ENCODE results near the gene FIS1.
"Not testable (repeated sequence)": the region's sequence is repeated elsewhere in the genome, so short reads cannot be mapped to it uniquely, and the experiment has no call there.

Gene FIS1

DNA sequence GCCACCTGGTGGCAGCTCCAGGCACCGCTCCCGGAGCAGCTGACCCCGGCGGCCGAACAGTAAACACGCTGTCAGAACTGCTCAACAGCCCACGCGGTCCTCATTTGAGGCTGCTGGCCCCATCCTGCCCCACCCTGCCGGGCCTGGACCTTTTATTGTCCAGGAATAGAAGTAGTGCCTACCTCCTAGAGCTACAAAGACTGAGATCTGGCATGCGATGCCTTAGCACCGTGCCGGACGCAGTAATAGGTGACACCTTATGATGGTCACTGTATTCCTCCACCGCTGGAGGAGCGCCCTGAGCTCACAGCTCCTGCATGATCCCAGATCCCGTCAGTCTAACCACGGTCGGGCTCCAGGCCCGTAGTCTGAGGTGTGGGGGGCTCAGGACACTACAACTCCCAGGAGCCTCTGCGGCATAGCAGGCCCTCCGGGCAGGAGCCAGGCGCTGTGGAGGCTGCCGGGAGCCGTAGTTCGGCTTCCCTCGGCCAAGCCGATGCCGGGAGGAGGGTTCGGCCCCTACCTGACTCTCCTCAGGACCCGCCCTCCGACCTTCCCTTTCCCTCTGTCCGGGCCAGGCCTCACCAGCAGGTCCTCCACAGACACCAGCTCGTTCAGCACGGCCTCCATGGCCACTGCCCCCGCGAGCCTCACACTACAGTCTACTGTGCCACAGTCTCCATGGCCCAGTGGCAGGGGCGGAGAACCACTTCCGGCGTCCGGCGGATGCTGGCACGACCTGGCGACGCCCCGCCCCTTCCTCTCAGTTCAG, at the start of gene FIS1:
Gene FIS1, minus strand, starts transcription at position 707 of the 772 bp plus-strand sequence. Its CDS starts 77 bp downstream, at position 630.
- peak; percentile 95 for DNase-seq

DNA sequence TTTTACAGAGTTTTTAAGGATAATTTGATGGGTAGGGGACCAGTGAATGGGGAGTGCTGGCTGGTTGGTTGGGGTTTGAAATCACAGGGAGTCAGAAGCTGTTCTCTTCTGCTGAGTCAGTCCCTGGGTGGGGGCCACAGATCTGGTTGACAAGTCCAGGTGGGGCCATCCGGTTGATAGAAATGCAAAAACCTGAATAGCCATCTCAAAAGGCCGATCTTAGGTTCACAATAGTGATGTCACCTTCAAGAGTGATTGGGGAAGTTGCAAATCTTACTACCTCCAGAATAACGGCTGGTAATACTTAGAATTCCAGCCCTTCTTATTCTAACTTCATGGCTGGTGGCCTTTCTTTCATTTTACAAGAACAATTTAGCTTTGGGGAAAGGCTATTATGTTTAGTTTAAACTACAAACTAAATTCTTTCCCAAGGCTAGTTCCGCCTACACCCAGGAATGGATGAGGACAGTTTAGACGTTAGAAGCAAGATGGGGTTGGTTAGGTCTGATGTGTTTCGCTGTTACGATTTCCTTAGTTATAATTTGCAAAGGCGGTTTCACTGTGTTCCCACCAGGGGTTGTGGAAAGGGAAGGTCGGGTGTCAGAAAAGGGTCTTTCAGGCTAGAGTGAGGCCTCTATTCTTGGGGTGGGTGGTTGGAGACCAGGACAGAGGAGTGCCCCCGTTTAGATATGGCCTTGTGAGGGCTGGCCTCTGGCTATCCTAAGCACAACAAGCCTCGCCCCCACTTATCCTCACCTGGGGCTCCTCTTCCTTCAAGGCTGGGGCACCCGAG, 49.4 kb upstream of the FIS1 start:
- DNase-seq = no peak

DNA sequence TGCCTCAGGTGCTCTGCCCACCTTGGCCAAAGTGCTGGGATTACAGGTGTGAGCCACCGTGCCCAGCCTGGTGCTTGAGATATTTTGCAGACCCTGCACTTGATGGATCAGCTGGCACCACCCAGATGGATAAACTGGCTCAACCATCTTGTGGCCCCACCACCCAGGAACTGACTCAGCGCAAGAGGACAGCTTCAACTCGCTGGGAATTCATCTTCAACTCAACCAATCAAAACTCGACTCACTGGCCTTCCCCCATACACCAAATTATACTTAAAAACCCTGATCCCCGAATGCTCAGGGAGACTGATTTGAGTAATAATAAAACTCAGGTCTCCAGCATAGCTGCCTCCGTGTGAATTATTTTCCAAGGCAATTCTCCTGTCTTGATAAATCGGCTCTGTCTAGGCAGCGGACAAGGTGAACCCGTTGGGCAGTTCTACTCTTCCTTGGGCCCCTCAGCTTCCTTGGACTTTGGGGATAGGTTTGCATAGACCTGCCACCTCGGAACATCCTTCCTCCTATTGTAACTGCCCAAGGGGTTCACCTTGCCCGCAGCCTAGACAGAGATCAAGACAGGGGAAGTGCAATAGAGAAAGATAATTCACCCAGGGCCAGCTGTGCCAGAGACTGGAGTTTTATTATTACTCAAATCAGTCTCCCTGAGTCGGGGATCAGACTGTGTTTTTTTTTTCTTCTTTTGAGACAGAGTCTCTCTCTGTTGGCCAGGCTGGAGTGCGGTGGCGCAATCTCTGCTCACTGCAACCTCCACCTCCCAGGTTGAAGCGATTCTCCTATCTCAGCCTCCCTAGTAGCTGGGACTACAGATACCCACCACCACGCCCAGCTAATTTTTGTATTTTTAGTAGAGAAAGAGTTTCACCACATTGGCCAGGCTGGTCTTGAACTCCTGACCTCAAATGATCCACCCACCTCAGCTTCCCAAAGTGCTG, 48.5 kb upstream of the FIS1 start:
- DNase-seq = not testable (repeated sequence)

DNA sequence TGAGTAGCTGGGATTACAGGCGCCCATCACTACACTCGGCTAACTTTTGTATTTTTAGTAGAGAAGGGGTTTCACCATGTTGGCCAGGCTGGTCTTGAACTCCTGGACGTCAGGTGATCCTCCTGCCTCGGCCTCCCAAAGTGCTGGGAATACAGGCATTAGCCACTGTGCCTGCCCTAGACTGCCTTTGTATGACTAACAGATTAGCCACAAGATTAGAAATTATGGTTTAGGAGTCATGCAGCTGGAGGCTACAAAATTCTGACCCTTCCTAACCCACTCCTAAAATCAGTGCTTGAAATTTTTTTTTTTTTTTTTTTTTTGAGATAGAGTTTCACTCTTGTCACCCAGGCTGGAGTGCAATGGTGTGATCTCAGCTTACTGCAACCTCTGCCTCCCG, 47.7 kb upstream of the FIS1 start:
- not testable (repeated sequence) for DNase-seq

DNA sequence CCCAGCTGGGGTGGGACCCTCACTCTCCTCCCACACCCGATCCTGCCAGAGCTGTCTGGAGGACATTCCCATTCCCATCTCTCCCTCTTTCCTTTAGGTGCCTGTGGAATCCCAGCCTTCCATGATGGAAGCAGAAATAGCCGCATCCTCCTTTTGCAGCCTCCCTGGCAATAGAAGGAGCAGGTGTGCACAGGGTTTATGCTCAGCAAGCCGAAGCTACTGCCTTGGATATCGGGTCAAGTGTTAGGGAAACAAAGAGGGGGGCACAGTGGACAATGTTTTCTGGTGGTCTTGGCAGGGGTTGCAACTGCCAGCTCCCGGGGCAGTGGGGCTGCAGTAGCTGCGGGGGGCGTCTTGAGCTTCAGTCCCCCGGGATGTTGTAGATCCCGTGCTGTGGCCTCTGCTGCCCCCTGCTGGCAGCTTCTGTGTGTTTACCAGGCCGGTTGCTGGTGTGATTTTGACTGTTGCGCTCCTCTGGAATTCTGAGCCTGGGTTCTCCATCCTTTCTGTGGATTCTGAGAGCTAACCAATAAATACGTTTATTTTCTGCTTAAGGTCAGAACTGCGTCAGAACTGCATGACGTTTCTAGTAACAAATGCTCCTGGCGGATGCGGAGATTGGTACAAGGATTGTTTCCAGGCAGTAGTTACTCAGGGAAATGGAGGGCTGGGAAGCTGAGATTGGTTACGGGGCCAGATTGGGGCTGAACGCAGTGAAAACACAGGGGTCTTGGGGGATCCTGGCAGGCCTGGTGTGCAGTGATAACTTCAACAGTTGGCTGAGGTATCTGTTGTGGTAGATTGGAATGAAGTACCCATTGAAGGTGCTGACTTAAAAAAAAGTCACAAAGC, 45.5 kb upstream of the FIS1 start:
- peak; percentile 35 for DNase-seq

DNA sequence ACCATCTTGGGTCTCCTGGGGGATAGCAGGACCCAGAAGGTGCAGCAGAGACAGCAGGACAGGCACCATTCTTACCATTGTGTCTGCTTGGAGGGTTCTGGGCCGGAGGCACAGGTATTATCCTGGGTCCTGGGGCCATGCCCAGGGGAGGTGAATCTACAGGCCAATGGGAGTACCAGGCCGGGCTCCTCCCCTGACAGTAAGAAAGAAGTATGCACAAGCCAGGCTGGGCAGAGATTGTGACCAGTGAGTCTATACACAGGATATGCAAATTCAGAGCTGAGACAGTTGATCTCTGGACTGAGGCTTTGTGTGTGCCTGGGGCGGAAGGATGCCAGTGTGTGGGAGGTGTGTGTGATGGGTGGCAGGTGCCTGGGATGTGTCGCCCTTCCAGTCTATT, 44.8 kb upstream of the FIS1 start:
- DNase-seq = not testable (repeated sequence)

DNA sequence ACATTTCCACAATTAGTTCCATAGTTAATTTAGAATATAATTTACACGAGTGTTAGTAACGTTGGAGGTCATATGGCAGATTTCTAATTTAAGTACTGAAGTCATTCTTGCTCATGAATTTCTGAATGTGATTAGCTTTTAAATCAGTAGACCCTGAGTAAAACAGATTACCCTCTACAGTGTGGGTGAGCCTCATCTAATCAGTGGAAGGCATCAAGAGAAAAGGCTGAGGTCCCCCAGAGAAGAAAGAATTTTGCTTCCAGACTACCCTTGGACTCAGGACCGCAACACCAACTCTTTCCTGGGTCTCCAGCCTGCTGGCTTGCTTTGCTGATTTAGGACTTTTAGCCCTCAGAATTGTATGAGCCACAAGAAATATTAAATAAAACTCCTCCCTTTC, 43.6 kb upstream of the FIS1 start:
- DNase-seq = no peak

DNA sequence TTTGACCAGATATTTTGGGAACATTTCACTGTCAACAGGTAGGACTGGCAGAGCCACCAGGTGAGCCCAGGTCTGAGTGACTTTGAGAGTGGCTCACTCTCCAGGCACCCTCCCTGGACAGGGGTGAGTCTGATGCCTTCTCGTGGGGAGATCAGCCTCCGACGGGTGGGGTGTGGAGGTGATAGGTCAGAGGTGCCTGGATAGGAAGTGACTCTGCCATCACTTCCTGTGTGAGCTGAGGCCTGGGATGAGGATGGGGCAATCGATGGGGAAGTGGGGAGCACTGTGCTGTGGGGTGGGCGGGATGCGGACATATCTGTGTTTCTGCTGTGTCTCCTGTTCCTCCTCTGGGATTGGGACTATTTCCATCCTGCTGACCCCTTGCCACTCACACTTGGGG, 42.2 kb upstream of the FIS1 start:
- no peak for DNase-seq

DNA sequence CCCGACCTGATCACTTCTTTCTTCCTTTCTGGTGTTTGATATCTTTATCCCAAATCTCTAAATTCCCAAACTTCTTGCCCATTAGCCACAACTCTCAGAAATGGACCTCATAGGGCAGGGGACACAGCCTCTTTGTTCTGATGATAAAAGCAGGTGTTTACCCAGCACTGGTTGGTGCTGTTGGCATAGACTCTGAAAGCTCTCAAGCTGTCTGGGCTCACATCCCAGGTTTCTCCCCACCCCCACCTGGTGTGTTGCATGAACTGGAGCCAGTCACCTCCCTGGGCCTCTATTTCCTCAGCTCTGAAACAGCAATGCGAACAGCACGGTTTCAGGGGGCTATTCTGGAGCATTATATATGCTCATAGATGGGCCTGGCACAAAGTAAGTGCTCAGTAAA, 41.0 kb upstream of the FIS1 start:
- DNase-seq = not testable (repeated sequence)

DNA sequence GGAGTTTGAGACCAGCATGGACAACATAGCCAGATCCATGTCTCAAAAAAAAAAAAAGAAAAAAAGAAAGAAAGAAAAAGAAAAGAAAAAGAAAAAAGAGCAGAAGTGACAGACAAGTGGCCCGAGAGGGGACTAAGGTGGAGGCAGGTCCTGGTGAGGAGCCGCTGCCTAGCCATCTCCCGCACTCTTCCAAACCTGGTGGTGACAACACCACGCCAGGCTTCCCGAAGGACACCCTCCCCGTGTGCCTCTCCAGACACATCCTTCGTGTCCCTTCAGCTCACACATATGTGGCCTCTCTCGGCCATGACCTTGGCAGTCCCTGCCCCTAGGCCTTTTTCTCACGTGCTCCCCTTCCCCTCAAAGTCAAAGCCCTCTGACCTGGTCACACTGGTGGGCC, 40.3 kb upstream of the FIS1 start:
- DNase-seq = no peak

DNA sequence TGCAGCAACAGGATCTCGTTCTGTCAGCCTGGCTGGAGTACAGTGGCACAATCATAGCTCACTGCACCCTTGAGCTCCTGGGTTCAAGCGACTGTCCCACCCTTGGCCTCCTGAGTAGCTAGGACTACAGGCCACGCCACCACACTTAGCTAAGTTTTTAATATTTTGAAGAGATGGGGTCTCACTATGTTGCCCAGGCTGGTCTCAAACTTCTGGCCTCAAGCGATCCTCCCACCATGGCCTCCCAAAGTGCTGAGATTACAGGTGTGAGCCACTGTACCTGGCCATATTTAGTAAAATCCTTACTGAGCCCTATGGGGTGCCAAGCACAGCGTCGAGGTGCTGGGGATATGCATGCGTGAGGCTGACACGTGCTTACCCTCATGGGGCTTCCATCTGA, 36.0 kb upstream of the FIS1 start:
- DNase-seq = not testable (repeated sequence)

DNA sequence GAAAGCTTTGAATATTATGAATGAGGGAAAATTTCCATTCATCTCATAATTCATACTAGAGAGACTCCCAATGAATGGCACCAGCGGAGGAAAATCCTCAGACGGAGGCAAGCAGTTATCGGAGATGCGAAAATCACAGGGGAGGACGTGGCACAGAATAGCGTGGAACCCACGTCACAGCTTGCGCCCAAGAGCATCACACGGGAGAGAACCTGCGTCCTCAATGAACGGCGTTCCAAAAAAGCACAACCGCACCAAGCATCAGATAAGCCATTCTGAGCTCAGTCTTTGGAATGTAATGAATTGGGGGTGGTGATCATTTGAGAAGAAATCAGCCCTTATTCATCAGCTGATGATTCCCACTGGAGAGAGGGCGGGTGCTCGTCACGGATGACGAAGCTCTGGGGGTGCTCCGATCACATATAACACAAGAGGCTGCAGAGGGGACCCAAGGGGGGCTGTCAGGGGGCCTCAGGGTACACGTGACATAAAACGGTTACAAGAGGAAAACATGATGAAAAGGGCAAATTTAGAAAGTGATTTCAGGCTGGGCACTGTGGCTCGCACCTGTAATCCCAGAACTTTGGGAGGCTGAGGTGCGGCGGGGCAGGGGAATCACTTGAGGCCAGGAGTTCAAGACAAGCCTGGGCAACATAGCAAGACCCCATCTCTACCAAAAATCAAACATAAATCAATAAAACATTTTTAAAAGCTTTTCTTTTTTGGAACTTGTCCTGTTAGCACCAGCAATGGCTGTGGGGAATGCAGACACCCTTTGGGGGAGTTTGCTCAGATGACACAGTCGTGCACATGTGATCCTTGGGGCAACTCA, 33.8 kb upstream of the FIS1 start:
- DNase-seq = no peak

DNA sequence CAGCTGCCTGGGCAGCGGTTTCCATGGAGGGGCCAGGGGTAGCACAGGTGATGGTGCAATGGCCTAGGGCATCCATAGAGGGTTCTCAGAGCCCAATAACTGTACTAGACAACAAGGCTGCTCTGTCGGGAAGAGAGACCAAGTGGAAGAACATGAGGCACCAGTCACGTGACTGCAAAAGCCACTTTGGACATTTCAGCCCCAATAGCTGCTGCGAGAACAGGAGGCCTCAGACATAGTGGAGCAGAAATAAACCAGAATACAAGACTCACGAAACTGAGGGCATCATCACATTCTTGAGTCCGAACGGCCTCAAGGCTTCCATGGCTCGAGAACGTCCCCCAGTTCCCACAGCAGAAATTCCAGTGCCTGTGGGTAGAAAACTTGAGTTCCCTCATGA, 32.3 kb upstream of the FIS1 start:
- DNase-seq = no peak

DNA sequence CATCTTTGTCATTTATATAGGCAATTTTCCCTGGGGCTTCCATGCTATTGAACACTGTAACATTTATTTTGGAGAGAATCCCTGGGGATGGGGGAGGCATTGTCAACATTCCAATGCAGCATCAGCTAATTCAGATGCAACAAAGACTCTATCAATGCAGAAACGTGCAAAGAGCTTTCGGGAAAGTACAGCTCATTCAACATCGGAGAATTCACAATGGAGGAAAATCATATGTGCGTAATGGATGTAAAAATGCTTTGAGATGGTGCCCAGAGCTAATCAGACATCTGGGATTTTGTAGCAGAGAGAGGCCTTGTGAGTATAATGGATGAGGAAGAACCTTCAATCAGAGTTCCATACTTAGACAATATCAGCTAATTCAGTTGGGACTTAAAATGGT, 28.3 kb upstream of the FIS1 start:
- no peak for DNase-seq

DNA sequence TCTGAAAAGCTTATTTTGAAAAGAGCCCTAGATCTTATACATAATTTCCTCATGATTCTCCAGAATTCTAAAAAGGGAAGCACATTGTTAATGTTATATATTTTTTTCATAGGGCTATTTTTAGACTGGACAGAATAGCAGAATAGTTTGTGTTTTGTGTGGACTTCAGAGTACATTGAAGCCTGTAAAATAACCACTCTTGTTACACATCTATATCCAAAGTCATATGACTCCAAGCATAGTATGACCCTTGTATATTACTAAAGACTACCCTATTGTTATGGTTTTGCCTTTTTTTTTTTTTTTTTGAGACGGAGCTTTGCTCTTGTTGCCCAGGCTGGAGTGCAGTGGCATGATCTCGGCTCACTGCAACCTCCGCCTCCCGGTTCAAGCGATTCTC, 26.1 kb upstream of the FIS1 start:
- DNase-seq = no peak

DNA sequence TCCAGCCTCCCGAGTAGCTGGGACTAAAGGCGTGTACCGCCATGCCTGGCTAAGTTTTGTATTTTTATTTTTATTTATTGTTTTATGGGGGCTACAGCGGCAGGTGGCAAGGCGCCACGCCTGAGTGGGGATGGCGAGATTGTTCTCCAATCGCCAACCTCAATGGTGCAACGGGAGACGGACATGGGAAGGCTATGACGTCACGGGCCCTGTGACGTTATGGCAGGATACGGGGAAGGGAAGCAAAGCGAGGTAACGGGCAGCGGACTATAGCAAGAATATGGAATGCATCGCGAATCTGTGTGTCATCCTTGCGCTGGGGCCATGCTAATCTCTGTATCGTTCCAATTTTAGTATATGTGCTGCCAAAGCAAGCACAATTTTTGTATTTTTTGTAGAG, 24.8 kb upstream of the FIS1 start:
- DNase-seq = no peak

DNA sequence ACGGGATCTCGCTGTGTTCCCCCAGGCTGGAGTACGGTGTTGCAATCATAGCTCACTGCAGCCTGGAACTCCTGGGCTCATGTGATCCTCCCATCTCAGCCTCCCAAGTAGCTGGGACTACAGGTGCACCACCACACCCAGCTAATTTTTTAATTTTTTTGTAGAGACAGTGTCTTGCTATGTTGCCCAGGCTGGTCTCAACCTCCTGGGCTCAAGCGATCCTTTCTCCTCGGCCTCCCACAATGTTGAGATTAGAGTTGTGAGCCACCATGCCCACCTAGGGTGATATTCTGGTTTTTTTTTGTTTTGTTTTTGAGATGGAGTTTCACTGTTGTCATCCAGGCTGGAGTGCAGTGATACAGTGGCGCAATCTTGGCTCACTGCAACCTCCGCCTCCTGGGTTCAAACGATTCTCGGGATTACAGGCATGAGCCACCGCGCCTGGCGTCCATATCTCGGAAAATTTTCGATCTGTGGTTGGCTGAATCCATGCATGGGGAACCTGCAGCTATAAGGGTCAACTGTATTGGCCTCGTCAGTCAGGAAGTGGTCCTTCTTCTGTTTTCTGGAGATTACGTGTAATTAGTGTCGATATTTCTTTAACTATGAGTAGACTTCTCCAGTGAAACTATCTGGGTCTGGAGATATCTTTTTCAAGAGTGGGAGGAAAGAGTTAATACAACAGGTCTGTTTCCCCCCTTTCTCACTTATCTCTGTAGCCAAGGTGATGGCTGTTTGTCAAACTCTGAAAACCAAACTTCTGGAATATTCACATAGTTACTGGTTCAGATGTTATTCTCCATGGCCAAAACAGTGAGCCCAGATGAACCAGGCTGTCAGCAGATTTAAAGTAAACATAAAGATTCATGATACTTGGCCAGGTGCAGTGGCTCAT, 21.0 kb upstream of the FIS1 start:
- no peak for DNase-seq

DNA sequence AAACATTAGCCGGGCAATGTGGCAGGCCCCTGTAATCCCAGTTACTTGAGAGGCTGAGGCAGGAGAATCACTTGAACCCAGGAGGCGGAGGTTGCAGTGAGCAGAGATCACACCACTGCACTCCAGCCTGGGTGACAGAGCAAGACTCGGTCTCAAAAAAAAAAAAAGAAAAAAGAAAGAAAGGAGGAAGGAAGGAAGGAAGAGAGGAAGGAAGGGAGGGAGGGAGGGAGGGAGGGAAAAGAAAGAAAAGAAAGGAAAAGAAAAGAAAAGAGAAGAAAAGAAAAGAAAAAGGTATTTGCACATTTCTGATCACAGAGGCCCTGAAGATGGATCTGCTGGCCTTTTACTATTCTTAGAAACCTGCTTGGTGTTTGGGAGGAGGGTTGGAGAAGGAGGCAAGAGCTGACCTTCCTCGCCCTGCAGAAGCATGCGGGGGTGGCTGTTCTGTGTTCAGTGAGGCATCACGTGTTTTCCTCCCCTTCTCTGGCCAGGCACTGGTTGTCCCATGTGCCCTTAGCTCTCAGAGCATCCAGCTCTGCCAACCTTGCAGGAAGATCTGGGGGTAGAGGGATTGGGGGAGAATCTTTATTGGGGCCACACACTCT, 19.3 kb upstream of the FIS1 start:
- DNase-seq = not testable (repeated sequence)

DNA sequence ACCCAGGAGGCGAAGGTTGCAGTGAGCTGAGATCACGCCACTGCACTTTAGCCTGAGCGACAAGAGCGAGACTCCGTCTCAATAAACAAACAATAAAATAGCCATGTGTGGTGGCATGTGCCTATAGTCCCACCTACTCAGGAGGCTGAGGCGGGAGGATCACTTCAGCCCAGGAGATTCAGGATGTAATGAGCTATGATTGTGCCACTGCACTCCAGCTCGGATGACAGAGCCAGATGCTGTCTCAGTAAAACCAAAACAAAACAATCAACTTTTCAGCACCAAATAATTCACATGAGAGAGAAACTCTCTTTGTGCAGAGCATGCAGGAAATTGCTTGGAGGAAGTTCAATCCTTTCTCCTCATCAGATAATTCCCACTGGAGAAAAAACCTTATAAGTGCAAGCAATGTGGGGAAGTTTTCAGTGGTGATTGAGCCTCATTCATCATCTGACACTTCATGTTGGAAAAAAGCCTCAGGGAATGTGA, 13.4 kb upstream of the FIS1 start:
- DNase-seq = no peak

DNA sequence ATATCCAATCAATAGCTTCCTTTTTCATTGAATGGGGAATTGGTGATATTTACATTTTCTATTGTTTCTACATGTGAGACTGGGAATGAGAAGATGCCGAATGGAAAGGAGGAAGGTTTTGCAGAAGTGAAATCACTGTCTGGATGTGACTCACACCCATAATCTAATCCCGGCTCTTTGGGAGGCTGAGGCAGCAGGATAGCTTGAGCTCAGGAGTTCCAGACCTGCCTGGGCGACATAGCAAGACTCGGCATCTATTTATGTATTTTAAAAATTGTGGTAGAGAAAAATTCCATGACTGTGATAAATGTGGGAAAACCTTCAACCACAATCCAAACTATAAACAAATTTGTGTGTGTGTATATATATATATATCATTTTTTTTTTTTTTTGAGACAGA, 10.9 kb upstream of the FIS1 start:
- DNase-seq = no peak

Measured in right hindlimb (tissue), 1 donor.